Stimulated activated CD8-positive, alpha-beta memory T cell treated with anti-CD3 and anti-CD28 coated beads, Interleukin-2, amount 100 ng/mL, for 48 hours (primary cell): ENCODE results near the gene GOLPH3.

Source experiments
- DNase-seq, 2 donors: peaks; one replicate each; pipeline ENCODE4 v3.0.0-alpha.2; 2020; ENCODE audit warnings: low read depth in 2 of 2

Gene GOLPH3

DNA sequence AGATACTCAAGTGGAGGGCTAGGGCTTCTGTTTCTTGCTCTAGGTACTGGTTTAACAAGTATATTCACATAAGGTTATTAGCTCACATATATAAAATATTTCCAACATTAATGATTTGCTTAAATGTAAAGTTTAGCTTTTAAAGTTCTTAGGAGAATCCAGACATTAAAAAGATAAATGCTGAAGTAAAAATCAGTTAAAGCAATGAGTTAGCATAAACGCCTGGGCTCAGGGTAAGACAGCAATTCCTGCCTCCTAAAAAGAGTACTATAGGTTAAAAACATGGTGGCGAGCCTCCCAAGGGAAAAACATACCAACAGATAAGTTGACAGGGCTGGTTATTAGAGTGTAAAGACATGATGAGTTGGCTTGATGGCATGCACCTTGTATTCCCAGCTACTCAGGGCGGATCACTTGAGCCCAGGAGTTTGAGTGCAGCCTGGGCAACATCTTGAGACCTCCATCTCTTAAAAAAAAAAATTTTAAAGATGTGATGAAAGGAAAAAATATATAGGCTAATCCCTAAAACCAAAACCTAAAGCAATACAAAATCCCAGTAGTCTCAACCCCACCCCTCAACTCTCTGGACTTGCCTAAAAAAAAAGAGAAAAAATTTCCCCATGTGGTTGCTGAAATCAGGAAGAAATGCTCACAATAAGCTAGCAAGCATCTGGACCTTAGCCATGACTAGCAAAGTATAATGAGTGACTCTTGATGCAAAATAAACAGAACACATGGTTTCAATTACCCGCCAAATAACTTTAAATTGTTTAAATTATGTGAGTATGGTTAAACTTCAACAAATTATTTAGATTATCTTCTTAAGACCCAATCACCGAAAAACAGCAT is 3.6 kb downstream of the GOLPH3 start:
- DNase-seq: no peak

GRCh38 chr5:32168460-32169033 is 5.6 kb downstream of the GOLPH3 start:
- DNase-seq: no peak

DNA sequence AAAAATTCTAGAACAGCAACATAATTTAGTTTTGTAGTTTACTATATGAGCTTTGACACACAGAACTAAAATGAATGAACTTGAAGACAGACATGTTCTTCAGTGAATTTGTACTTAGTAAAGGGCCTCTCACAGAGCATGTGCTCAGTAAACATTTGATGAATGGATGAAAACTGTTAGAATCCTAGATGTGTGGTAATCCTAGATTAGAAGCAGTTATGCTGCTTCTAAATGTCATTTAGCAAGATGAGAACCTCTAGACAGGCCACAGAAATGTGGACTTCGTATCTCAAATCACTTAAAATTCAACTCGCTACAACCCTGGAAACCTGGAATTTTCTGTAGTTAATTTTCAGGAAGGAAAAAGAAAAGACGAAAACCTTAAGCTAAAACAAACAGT is 8.5 kb downstream of the GOLPH3 start:
- no peak for DNase-seq

- no peak for DNase-seq
Observed at GRCh38 chr5:32163785-32164184, 10.3 kb downstream of the GOLPH3 start.

DNA sequence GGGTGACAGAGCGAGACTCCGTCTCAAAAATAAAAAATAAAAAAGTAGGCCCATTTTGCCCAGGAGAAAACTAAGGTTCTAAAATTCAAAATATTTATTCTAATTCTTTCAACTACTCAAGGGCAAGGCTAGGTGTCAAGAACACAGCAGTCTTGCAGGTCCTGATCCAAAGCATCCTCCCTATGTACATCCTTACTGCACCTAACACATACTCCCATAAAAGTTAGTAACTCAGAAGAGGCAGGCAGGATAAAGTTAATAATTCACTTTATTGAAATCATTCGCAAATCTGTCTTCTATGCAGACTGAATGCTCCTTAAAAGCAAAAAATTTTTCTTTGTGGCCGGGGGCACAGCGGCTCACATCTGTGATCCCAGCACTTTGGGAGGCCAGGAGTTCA is 11.1 kb downstream of the GOLPH3 start:
- no peak for DNase-seq

DNA sequence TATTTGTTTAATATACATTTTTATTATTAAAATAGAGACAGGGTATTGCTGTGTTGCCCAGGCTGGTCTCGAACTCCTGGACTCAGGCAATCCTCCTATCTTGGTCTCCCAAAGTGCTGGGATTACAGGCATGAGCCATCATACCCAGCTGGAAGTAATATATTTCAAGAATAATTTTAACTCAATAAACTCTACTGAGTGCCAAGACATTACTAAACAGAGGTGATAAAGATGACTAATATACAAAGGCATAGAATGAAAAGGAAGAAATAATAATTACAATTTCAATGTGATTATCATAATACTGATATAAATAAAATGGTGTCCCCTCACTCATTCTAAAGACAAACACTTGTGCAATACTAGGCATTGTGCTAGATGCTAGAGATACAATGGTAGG is 13.9 kb downstream of the GOLPH3 start:
- DNase-seq: no peak

GRCh38 chr5:32159328-32160072 is 14.6 kb downstream of the GOLPH3 start:
- DNase-seq: no peak

DNA sequence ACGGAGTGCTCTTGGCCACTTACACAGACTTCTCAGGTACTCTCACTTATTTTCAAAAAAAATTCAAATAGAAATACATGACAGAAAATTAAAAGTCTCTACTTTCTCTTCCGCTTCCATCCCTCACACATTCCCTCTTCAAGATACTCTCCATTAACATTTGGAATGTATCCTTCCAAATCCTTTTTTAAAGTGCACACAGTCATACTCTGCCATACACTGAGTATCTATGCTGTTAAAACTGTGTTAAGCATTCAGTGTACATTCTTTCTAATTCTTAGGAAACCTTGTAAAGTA is 15.5 kb downstream of the GOLPH3 start:
- no peak for DNase-seq

- DNase-seq: no peak
Observed at GRCh38 chr5:32157078-32157477, 17.0 kb downstream of the GOLPH3 start.

DNA sequence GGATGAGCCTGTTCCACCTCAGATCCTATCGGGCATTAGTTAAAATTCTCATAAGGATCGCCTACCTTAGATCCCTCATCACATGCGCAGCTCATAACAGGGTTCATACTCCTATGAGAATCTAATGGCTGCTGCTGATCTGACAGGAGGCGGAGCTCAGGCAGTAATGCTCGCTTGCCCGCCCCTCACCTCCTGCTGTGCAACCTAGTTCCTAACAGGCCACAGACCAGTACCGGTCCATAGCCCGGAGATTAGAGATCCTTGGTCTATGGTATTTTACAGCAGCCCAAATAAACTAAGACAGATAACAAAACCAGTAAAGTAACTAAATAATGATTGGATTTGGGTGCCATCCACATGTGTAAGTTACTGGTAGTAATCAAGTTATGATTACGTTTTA is 17.5 kb downstream of the GOLPH3 start:
- no peak for DNase-seq

DNA sequence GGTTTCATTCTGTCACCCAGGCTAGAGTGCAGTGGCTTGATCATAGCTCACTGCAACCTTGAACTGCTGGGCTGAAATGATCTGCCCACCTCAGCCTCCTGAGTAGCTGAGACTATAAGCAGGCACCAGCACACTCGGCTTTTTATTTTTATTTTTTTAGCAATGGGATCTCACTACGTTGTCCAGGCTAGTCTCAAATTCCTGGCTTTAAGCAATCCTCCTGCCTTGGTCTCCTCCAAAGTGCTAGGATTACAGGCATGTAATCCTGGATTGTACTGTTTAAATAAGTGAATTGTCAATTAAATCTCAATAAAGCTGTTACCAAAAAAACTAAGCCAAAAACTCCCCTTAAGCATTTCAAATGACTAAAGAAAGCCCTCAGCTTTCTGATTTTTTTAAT is 18.9 kb downstream of the GOLPH3 start:
- DNase-seq: no peak

GRCh38 chr5:32153723-32154122 is 20.4 kb downstream of the GOLPH3 start:
- DNase-seq: no peak

DNA sequence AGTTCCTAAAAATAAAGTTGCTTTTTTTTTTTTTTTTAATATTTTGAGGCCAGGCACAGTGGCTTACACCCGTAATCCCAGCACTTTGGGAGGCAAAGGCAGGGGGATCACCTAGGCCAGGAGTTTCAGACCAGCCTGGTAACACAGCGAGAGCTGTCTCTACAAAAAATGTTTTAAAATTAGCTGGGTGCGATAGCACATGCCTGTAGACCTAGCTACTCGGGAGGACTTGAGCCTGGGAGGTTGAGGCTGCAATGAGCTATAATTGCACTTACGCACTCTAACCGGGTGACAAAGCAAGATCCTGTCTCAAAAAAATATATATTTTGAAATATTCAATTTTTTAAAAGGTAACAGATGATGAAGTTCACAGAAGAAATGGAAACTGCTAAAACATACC is 22.9 kb downstream of the GOLPH3 start:
- no peak for DNase-seq

GRCh38 chr5:32150366-32150765 is 23.8 kb downstream of the GOLPH3 start:
- no peak for DNase-seq

GRCh38 chr5:32147959-32148358 is 26.2 kb downstream of the GOLPH3 start:
- DNase-seq: no peak

GRCh38 chr5:32147236-32147635 is 26.9 kb downstream of the GOLPH3 start:
- DNase-seq: no peak

DNA sequence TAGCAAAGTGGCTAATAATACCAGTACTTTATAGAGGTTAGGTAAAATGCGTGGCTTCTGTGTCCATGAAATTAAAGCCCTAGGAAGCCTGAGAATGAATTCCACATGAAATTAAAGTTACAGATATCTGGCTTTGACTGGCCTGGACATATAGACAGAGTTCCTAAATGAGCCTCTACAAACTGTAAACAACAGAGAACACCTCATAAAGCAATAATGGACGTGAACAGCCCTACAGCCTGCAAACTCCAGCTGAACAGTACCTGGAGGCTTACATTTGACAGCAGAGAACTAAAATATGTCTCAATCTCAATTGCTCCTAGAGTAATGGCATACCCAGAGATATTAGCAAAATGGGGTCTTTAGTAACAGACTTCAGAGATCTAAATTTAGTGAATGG is 28.7 kb downstream of the GOLPH3 start:
- DNase-seq: no peak

GRCh38 chr5:32144378-32145207 is 29.5 kb downstream of the GOLPH3 start:
- no peak for DNase-seq

DNA sequence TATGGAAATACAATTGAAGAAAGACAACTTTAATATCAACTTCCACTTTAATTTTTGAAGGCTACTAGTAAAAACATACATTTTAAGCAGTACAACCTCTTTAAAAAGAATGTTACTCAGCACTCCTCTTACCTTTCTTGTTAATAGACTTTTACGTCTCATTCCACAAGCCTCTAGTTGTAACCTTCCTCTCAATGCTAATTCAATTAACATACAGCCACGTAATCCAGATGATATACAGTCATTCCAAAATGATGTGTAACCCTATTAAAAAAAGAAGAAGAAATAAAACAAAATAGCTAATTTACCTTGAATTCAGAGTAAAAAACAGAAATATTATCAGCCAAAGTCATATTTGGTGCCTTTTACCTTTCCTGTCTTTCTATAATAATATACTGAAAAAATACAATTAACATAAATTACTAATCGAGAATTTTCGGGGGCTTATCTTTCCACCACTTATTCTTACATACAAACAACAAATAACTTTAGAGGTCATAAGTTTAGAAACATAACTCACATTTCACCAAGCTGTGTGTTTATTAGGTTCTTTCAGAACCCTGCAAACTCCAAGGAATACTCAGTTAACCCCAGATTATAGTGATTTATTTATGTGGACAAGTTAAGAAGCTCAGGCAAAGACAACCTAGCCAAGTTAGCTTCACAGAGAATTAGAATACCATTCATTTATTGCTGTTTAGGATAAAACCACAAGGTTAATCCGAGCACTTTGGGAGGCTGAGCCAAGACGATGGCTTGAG is 30.3 kb downstream of the GOLPH3 start:
- DNase-seq: no peak

DNA sequence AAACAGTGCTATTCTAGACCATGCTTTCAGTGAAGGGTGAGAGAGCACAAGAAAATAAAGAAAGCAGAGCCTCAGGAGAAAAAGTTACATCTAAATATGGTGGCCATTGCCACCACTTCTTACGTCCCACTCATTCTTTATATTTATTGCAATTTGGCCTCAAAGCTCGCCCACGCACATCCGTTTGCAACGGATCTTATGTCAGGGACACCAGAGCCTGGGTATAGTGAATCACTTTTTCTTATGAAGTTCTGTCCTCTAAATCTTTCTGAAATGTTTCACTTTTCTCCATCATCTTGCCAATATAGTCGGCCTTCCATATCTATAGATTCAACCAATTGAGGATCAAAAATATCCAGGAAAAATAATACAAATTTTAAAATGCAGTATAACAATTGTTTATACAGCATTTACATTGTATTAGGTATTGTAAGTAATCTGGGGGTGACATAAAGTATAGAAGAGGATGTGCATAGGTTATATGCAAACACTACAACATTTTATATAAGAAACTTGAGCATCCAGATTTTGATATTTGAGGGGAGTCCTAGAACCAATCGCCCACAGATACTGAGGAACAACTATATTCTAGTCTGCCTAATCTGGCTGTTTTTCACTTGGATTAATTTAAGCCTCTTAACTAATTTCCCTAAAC is 35.2 kb downstream of the GOLPH3 start:
- peak; percentile 64 to 70 for DNase-seq

DNA sequence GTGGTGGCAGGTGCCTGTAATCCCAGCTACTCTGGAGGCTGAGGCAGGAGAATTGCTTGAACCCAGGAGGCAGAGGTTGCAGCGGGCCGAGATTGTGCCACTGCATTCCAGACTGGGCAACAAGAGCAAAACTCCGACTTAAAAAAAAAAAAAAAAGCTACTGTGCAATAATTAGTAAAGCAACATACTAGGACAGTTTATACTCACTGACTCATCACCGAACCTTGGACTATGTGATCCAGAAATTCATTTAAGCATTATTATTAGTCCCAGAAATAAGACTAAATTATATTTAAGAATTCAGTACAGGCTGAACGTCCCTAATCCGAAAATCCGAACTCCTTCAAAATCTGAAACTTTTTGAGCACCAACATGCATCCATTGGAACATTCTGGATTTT is 37.8 kb downstream of the GOLPH3 start:
- no peak for DNase-seq
